Activated B cell treated with CpG ODN at 0.5 μM for 24 hours (primary cell): ENCODE data around the gene TBC1D25. TPM values are rescaled to one million over a fixed set of nuclear protein-coding genes. Genes with fewer than 3 reads are reported as not detected.
A peak's percentile ranks its signal among the peaks of the same experiment; 100 is the strongest.

Source experiments
- ATAC-seq: fragments of 200-7000 bp; cut with Tn5 transposase; one replicate; pipeline ENCODE4 v1.10.0; 2021; ENCODE audit warnings: low read depth, mild to moderate bottlenecking, moderate library complexity
- CTCF ChIA-PET: fragments of 350-600 bp; sonication (Branson Sonifier 250); formaldehyde crosslinking; loops from one replicate; lab custom pipeline; 2021; ENCODE audit warnings: antibody characterized with exemption; lab: Charles Lee
- POLR2A ChIA-PET: fragments of 350-600 bp; sonication (Branson Sonifier 250); formaldehyde crosslinking; loops from one replicate; lab custom pipeline; 2021; ENCODE audit warnings: antibody characterized with exemption; lab: Charles Lee
- DNase-seq: peaks from one replicate; pipeline ENCODE4 v3.0.0; 2022
- H3K27ac Mint-ChIP-seq: one replicate; pipeline ENCODE4 v1.8.0; 2020; ENCODE audit warnings: mixed read lengths
- H3K27me3 Mint-ChIP-seq: one replicate; pipeline ENCODE4 v1.8.0; 2021; ENCODE audit warnings: mixed read lengths
- H3K36me3 Mint-ChIP-seq: one replicate; pipeline ENCODE4 v1.8.0; 2021; ENCODE audit warnings: low read depth, mixed read lengths
- H3K4me1 Mint-ChIP-seq: one replicate; pipeline ENCODE4 v1.8.0; 2021; ENCODE audit warnings: mixed read lengths
- H3K4me3 Mint-ChIP-seq: one replicate; pipeline ENCODE4 v1.8.0; 2020; ENCODE audit warnings: mild to moderate bottlenecking, mixed read lengths
- H3K9me3 Mint-ChIP-seq: one replicate; pipeline ENCODE4 v1.8.0; 2020; ENCODE audit warnings: mixed read lengths
- CTCF ChIP-seq: fragments of 200-600 bp; IDR thresholded peaks from one replicate; pipeline ENCODE4 v1.8.0; 2022; ENCODE audit warnings: antibody characterized with exemption, mild to moderate bottlenecking
- intact Hi-C: fragments of 100-400 bp; cut with micrococcal nuclease; formaldehyde crosslinking; loops from one replicate; pipeline ENCODE4 v1.15.1; 2024
- total RNA-seq: library from RNA; stranded (reverse); gene quantifications from 2 replicates; pipeline ENCODE4 v1.2.3, GENCODE V29; 2022

Gene TBC1D25
- total RNA-seq, 1 donor from 2014 or later: 16.4 TPM

- POLR2A ChIA-PET: interaction anchor here (2.4 to 2.5 kb wide), 2 partner anchors 35 to 65 kb away, joined by 6 to 17 read pairs; partner anchors contain the start of gene RBM3
- Mint-ChIP-seq H3K4me3 (peak overlapping the region; percentile 91), H3K36me3 (peaks cover 7% of the 10 kb centered on the region), H3K4me1 (peaks cover 11% of the 10 kb centered on the region), H3K9me3 (no peaks in the 10 kb centered on the region), H3K27ac (peak overlapping the region; percentile 76), H3K27me3 (no peaks in the 10 kb centered on the region)
- CTCF ChIA-PET: no interaction called here
- no peak for ATAC-seq
- intact Hi-C loops: loop anchor here (2.0 to 5.0 kb wide), 2 partner anchors 42 to 65 kb away; partner anchors contain the start of gene RBM3
- TF ChIP-seq CTCF: no peak
- no peak for DNase-seq
Observed at GRCh38 chrX:48509619-48510018, 29.9 kb upstream of the TBC1D25 start.

GRCh38 chrX:48511560-48511959, 28.0 kb upstream of the TBC1D25 start:
- Mint-ChIP-seq H3K4me1 (peaks cover 11% of the 10 kb centered on the region), H3K4me3 (no peak overlapping the region), H3K36me3 (peaks cover 7% of the 10 kb centered on the region), H3K9me3 (no peaks in the 10 kb centered on the region), H3K27me3 (no peaks in the 10 kb centered on the region), H3K27ac (no peak overlapping the region)
- ATAC-seq (no peak), DNase-seq (no peak)
- POLR2A ChIA-PET: no interaction called here
- CTCF ChIA-PET: no interaction called here
- intact Hi-C loops: no loop called here
- no peak for TF ChIP-seq CTCF

GRCh38 chrX:48512371-48512935, 27.1 kb upstream of the TBC1D25 start:
- Mint-ChIP-seq H3K27ac (no peak overlapping the region), H3K9me3 (no peaks in the 10 kb centered on the region), H3K4me1 (peaks cover 11% of the 10 kb centered on the region), H3K36me3 (peaks cover 7% of the 10 kb centered on the region), H3K27me3 (no peaks in the 10 kb centered on the region), H3K4me3 (no peak overlapping the region)
- no peak for TF ChIP-seq CTCF
- CTCF ChIA-PET: no interaction called here
- ATAC-seq: no peak
- POLR2A ChIA-PET: no interaction called here
- DNase-seq: no peak
- intact Hi-C loops: no loop called here

- TF ChIP-seq CTCF: no peak
- intact Hi-C loops: no loop called here
- Mint-ChIP-seq H3K27me3 (no peaks in the 10 kb centered on the region), H3K36me3 (peaks cover 7% of the 10 kb centered on the region), H3K27ac (no peak overlapping the region), H3K9me3 (no peaks in the 10 kb centered on the region), H3K4me1 (peaks cover 7% of the 10 kb centered on the region), H3K4me3 (no peak overlapping the region)
- no peak for ATAC-seq
- no peak for DNase-seq
- ChIA-PET CTCF (no interaction called here), POLR2A (no interaction called here)
Observed at GRCh38 chrX:48513670-48514069, 25.8 kb upstream of the TBC1D25 start.

- no peak overlapping the region for H3K4me3 Mint-ChIP-seq
- TF ChIP-seq CTCF: no peak
- no peaks in the 10 kb centered on the region for H3K9me3 Mint-ChIP-seq
- ChIA-PET CTCF (no interaction called here), POLR2A (no interaction called here)
- ATAC-seq (no peak), DNase-seq (no peak)
- H3K27me3 Mint-ChIP-seq: no peaks in the 10 kb centered on the region
- H3K27ac Mint-ChIP-seq: no peak overlapping the region
- H3K4me1 Mint-ChIP-seq: peaks cover 7% of the 10 kb centered on the region
- intact Hi-C loops: no loop called here
- peaks cover 6% of the 10 kb centered on the region for H3K36me3 Mint-ChIP-seq
Observed at GRCh38 chrX:48514126-48514806, 25.2 kb upstream of the TBC1D25 start.
